Fibroblast of peridontal ligament (primary cell): ENCODE results near the gene SH2B2.
A peak's percentile ranks its signal among the peaks of the same experiment; 100 is the strongest.

Experiments used
- DNase-seq: peaks from one replicate; pipeline ENCODE4 v3.0.0-alpha.2; 2010; ENCODE audit errors: extremely low read depth

The SH2B2 gene

GRCh38 chr7:102286237-102287110 is at the start of gene SH2B2:
SH2B2 (plus strand) TSS chr7:102286868; CDS start chr7:102300551, 13,683 bp downstream.
- peak; percentile 34 for DNase-seq

GRCh38 chr7:102239206-102239820 is 47.4 kb upstream of the SH2B2 start:
- DNase-seq = no peak

GRCh38 chr7:102241431-102241830 is 45.2 kb upstream of the SH2B2 start:
- DNase-seq = no peak

GRCh38 chr7:102244601-102245000 is 42.1 kb upstream of the SH2B2 start:
- no peak for DNase-seq

GRCh38 chr7:102248081-102248455 is 38.6 kb upstream of the SH2B2 start:
- no peak for DNase-seq

GRCh38 chr7:102248456-102249395 is 37.9 kb upstream of the SH2B2 start:
- DNase-seq = no peak

GRCh38 chr7:102251531-102252365 is 34.9 kb upstream of the SH2B2 start:
- no peak for DNase-seq

- DNase-seq = no peak
These were observed 34.2 kb upstream of the SH2B2 start for GRCh38 chr7:102252366-102252982.

- no peak for DNase-seq
These were observed 33.3 kb upstream of the SH2B2 start for GRCh38 chr7:102253066-102253972.

- no peak for DNase-seq
These were observed 32.7 kb upstream of the SH2B2 start for GRCh38 chr7:102253973-102254370.

- no peak for DNase-seq
These were observed 32.1 kb upstream of the SH2B2 start for GRCh38 chr7:102254521-102254920.

- DNase-seq = no peak
These were observed 31.2 kb upstream of the SH2B2 start for GRCh38 chr7:102255501-102255900.

GRCh38 chr7:102255916-102256315 is 30.8 kb upstream of the SH2B2 start:
- no peak for DNase-seq

GRCh38 chr7:102258073-102258748 is 28.5 kb upstream of the SH2B2 start:
- no peak for DNase-seq

GRCh38 chr7:102258749-102259107 is 27.9 kb upstream of the SH2B2 start:
- DNase-seq = no peak

- DNase-seq = peak; percentile 23
These were observed 25.8 kb upstream of the SH2B2 start for GRCh38 chr7:102260856-102261255.

- DNase-seq = no peak
These were observed 25.2 kb upstream of the SH2B2 start for GRCh38 chr7:102261451-102261850.

GRCh38 chr7:102262546-102262945 is 24.1 kb upstream of the SH2B2 start:
- no peak for DNase-seq

GRCh38 chr7:102264367-102264891 is 22.2 kb upstream of the SH2B2 start:
- no peak for DNase-seq
